ENCODE data around the gene ANO10.
"Not testable (repeated sequence)": the region's sequence is repeated elsewhere in the genome, so short reads cannot be mapped to it uniquely, and the experiment has no call there.

The ANO10 gene

GRCh38 chr3:43621656-43622432, at the start of gene ANO10:
TSS of gene ANO10 (minus strand) at chr3:43622011. CDS start at chr3:43605852, 16,159 bp downstream.
- DNase-seq = peak; percentile 86

- DNase-seq = no peak
Measured at GRCh38 chr3:43670635-43671522, 49.1 kb upstream of the ANO10 start.

- DNase-seq = not testable (repeated sequence)
Measured at GRCh38 chr3:43665011-43665410, 43.2 kb upstream of the ANO10 start.

GRCh38 chr3:43661376-43661775, 39.6 kb upstream of the ANO10 start:
- not testable (repeated sequence) for DNase-seq

GRCh38 chr3:43659250-43659880, 37.6 kb upstream of the ANO10 start:
- DNase-seq = no peak

- DNase-seq = not testable (repeated sequence)
Measured at GRCh38 chr3:43656390-43656789, 34.6 kb upstream of the ANO10 start.

- DNase-seq = no peak
Measured at GRCh38 chr3:43650345-43650744, 28.5 kb upstream of the ANO10 start.

- DNase-seq = no peak
Measured at GRCh38 chr3:43649365-43649968, 27.7 kb upstream of the ANO10 start.

- no peak for DNase-seq
Measured at GRCh38 chr3:43648957-43649356, 27.1 kb upstream of the ANO10 start.

GRCh38 chr3:43647331-43648166, 25.7 kb upstream of the ANO10 start:
- DNase-seq = no peak

- no peak for DNase-seq
Measured at GRCh38 chr3:43644443-43644842, 22.6 kb upstream of the ANO10 start.

- no peak for DNase-seq
Measured at GRCh38 chr3:43641306-43642114, 19.7 kb upstream of the ANO10 start.

- no peak for DNase-seq
Measured at GRCh38 chr3:43640681-43641080, 18.9 kb upstream of the ANO10 start.

GRCh38 chr3:43638594-43639447, 17.0 kb upstream of the ANO10 start:
- DNase-seq = no peak

GRCh38 chr3:43637702-43638101, 15.9 kb upstream of the ANO10 start:
- DNase-seq = no peak

GRCh38 chr3:43632986-43633385, 11.2 kb upstream of the ANO10 start:
- no peak for DNase-seq

GRCh38 chr3:43632269-43632733, 10.5 kb upstream of the ANO10 start:
- no peak for DNase-seq

- DNase-seq = no peak
Measured at GRCh38 chr3:43629741-43630140, 7.9 kb upstream of the ANO10 start.

- no peak for DNase-seq
Measured at GRCh38 chr3:43629257-43629656, 7.4 kb upstream of the ANO10 start.

- no peak for DNase-seq
Measured at GRCh38 chr3:43627360-43627759, 5.5 kb upstream of the ANO10 start.
